SK-N-SH (cell line): ENCODE results near the gene TMEM109.
"Not testable (repeated sequence)": the region's sequence is repeated elsewhere in the genome, so short reads cannot be mapped to it uniquely, and the experiment has no call there.

ENCODE experiments used
- CTCF ChIP-seq: fragments of 200-600 bp; sonication (generic); IDR thresholded peaks from 2 replicates; pipeline ENCODE4 v1.6.1; 2017; ENCODE audit warnings: antibody characterized with exemption, mild to moderate bottlenecking, moderate library complexity
- GABPA ChIP-seq: IDR thresholded peaks from 2 replicates; pipeline ENCODE4 v1.4.0; 2012; ENCODE audit warnings: low read depth, mild to moderate bottlenecking
- JUND ChIP-seq: IDR thresholded peaks from 2 replicates; pipeline ENCODE4 v1.4.0; 2012
- NRF1 ChIP-seq: IDR thresholded peaks from 2 replicates; pipeline ENCODE4 v1.6.1; 2012; ENCODE audit warnings: low read depth, mild to moderate bottlenecking, low read length
- POLR2AphosphoS5 ChIP-seq: IDR thresholded peaks from 2 replicates; pipeline ENCODE4 v1.6.1; 2012; ENCODE audit warnings: low read depth, low read length
- RAD21 ChIP-seq: IDR thresholded peaks from 2 replicates; pipeline ENCODE4 v1.6.1; 2012; ENCODE audit warnings: mild to moderate bottlenecking, low read length
- REST ChIP-seq: IDR thresholded peaks from 2 replicates; pipeline ENCODE4 v1.6.1; 2012; ENCODE audit warnings: mild to moderate bottlenecking, low read depth, low read length, moderate library complexity
- RFX5 ChIP-seq: IDR thresholded peaks from 2 replicates; pipeline ENCODE4 v1.6.1; 2012; ENCODE audit warnings: mild to moderate bottlenecking, improper control_type of control experiment, low read length
- SIN3A ChIP-seq: IDR thresholded peaks from 2 replicates; pipeline ENCODE4 v1.6.1; 2012; ENCODE audit warnings: low read depth, mild to moderate bottlenecking, low read length, moderate library complexity, borderline replicate concordance
- SMC3 ChIP-seq: IDR thresholded peaks from 2 replicates; pipeline ENCODE4 v1.6.1; 2012; ENCODE audit warnings: low read depth, low read length, improper control_type of control experiment
- TEAD4 ChIP-seq: IDR thresholded peaks from 2 replicates; pipeline ENCODE4 v1.4.0; 2012; ENCODE audit warnings: mild to moderate bottlenecking, borderline replicate concordance; ENCODE audit not compliant: insufficient read depth
- YY1 ChIP-seq: IDR thresholded peaks from 2 replicates; pipeline ENCODE4 v1.4.0; 2012; ENCODE audit warnings: low read depth, mild to moderate bottlenecking
- ZBTB33 ChIP-seq: IDR thresholded peaks from 2 replicates; pipeline ENCODE4 v1.4.0; 2012; ENCODE audit warnings: low read depth, borderline replicate concordance

DNA sequence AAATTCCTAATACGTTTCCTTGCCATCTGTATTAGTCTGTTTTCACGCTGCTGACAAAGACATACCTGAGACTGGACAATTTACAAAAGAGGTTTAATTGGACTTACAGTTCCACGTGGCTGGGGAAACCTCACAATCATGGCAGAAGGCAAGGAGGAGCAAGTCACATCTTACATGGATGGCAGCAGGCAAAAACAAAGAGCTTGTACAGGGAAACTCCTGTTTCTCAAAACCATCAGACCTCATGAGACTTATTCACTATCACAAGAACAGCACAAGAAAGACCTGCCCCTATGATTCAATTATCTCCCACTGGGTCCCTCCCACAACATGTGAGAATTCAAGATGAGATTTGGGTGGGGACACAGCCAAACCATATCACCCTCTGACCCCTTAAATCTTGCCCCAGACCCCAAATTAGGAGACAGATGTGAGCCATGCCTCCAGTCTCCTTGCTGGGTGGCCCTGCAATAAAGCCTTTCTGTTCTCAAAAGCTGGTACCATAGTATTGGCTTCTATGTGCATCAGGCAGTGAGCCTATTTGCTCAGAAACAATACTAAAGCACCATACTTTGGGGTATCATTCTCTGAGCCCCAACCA lies 4.2 kb upstream of the TMEM109 start:
- not testable (repeated sequence) for TF ChIP-seq RAD21, YY1, CTCF, NRF1, RFX5, GABPA, SIN3A, SMC3, POLR2AphosphoS5, JUND, TEAD4, REST, ZBTB33
